A673 (cell line): ENCODE results near the gene DDAH1. TPM values are rescaled to one million over a fixed set of nuclear protein-coding genes. Genes with fewer than 3 reads are reported as not detected.

Experiments
- BruUV-seq: library from RNA; stranded (reverse); fragments of 400-500 nt; replicated peaks from 2 replicates; lab custom pipeline; 2021; lab: Mats Ljungman, UMichigan
- CTCF ChIA-PET: fragments of 300-600 bp; sonication (Branson Sonifier 250); formaldehyde crosslinking; loops from one replicate; lab custom pipeline; 2022; ENCODE audit warnings: antibody characterized with exemption; lab: Charles Lee
- POLR2A ChIA-PET: fragments of 300-600 bp; sonication (Branson Sonifier 250); formaldehyde crosslinking; loops from one replicate; lab custom pipeline; 2022; ENCODE audit warnings: antibody characterized with exemption; ENCODE audit not compliant: low non-redundant PET; lab: Charles Lee
- DNase-seq: peaks from one replicate; pipeline ENCODE4 v3.0.0-alpha.2; 2015; ENCODE audit warnings: low spot score
- H3K27ac ChIP-seq: fragments of 200-600 bp; sonication (generic); 2 replicates; pipeline ENCODE4 v1.5.1; 2016; ENCODE audit warnings: mixed run types, low read depth, mild to moderate bottlenecking, mixed read lengths, antibody characterized with exemption, low read length; ENCODE audit not compliant: poor library complexity, severe bottlenecking
- H3K27me3 ChIP-seq: fragments of 200-600 bp; sonication (generic); replicated peaks from 2 replicates; pipeline ENCODE4 v1.6.1; 2017; ENCODE audit warnings: mixed run types, low read depth, mild to moderate bottlenecking, mixed read lengths, antibody characterized with exemption, low read length; ENCODE audit not compliant: insufficient read depth, poor library complexity
- H3K36me3 ChIP-seq: fragments of 200-600 bp; sonication (generic); 2 replicates; pipeline ENCODE4 v1.6.1; 2016; ENCODE audit warnings: mixed run types, mild to moderate bottlenecking, mixed read lengths, antibody characterized with exemption, low read length; ENCODE audit not compliant: insufficient read depth, poor library complexity, severe bottlenecking
- H3K4me1 ChIP-seq: fragments of 200-600 bp; sonication (generic); 2 replicates; pipeline ENCODE4 v1.6.1; 2017; ENCODE audit warnings: mixed run types, mild to moderate bottlenecking, mixed read lengths, antibody characterized with exemption, low read length; ENCODE audit not compliant: insufficient read depth, poor library complexity, severe bottlenecking
- H3K4me3 ChIP-seq: fragments of 200-600 bp; sonication (generic); 2 replicates; pipeline ENCODE4 v1.5.1; 2016; ENCODE audit warnings: low read depth, mixed run types, mild to moderate bottlenecking, mixed read lengths, low read length; ENCODE audit not compliant: poor library complexity, severe bottlenecking
- H3K9me3 ChIP-seq: fragments of 200-600 bp; sonication (generic); 2 replicates; pipeline ENCODE4 v1.6.1; 2016; ENCODE audit warnings: mixed run types, low read depth, mild to moderate bottlenecking, mixed read lengths, antibody characterized with exemption, low read length; ENCODE audit not compliant: poor library complexity, severe bottlenecking
- EZH2 ChIP-seq: fragments of 200-600 bp; sonication (generic); IDR thresholded peaks from 2 replicates; pipeline ENCODE4 v1.6.1; 2017; ENCODE audit warnings: borderline replicate concordance, low read depth, mild to moderate bottlenecking, mixed read lengths, antibody characterized with exemption, low read length; ENCODE audit not compliant: poor library complexity, severe bottlenecking
- intact Hi-C: fragments of 100-400 bp; cut with micrococcal nuclease; formaldehyde crosslinking; loops from one replicate; pipeline ENCODE4 v1.10.0; 2022; ENCODE audit not compliant: unreplicated experiment
- total RNA-seq: library from RNA; stranded (reverse); gene quantifications from 2 replicates; pipeline ENCODE4 v1.2.3, GENCODE V29; 2021
- TF ChIP-seq, protein P1 (sequence below): fragments of 300-800, 200-600 bp; sonication (generic); conservative IDR thresholded peaks from 2 replicates; pipeline ENCODE4 v1.5.1; 2017; ENCODE audit warnings: low read depth, mild to moderate bottlenecking, antibody characterized with exemption, low read length, moderate library complexity, mixed read lengths

Gene DDAH1
- total RNA-seq, 1 experiment from 2014 or later = 32.5 TPM

DNA sequence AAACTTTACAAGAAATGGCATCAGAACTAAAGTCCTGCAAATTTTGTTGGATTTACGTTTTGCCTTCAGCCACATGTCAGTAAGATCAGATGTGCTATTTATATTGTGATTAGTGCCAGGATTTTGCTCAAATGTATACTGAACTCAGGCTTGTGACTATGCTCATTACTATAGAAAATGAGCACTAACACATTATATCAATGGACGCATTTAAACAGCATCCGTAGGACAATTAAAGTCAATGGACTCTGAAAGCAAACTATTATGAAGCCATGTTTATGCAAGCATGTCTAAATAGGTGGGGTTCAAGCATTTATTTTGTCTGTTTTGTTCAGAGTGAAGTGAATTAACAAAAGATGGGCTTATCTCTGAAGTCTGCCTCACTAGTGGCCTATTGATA, 20.6 kb upstream of the DDAH1 start:
- DNase-seq = no peak
- CTCF ChIA-PET = no interaction called here
- BruUV-seq = no TSS peak

DNA sequence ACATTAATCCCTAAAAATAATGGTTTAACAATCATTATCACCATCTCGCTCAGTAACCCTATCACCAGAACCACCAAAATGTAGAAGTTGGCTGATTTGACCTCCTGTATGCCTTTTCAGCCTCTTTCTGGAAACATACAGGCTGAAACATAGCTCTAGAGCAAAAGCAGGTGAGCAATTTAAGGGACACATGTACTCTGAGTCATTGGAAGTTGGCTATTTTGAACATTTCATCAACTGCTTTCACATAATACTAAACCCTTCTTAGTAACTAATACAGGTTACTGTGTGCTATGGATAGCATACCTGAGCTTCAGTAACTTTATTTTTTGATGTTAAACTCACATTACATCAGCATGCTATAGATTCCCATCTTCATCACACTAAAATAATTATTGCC, 19.8 kb upstream of the DDAH1 start:
- Histone ChIP-seq H3K9me3 (no peaks in the 10 kb centered on the region), H3K4me1 (no peaks in the 10 kb centered on the region), H3K27ac (no peak overlapping the region), H3K36me3 (no peaks in the 10 kb centered on the region), H3K27me3 (no peaks in the 10 kb centered on the region), H3K4me3 (no peak overlapping the region)
- TF ChIP-seq EZH2 = no peak
- TF ChIP-seq, protein P1, sequence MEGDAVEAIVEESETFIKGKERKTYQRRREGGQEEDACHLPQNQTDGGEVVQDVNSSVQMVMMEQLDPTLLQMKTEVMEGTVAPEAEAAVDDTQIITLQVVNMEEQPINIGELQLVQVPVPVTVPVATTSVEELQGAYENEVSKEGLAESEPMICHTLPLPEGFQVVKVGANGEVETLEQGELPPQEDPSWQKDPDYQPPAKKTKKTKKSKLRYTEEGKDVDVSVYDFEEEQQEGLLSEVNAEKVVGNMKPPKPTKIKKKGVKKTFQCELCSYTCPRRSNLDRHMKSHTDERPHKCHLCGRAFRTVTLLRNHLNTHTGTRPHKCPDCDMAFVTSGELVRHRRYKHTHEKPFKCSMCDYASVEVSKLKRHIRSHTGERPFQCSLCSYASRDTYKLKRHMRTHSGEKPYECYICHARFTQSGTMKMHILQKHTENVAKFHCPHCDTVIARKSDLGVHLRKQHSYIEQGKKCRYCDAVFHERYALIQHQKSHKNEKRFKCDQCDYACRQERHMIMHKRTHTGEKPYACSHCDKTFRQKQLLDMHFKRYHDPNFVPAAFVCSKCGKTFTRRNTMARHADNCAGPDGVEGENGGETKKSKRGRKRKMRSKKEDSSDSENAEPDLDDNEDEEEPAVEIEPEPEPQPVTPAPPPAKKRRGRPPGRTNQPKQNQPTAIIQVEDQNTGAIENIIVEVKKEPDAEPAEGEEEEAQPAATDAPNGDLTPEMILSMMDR = no peak
- BruUV-seq = no TSS peak
- intact Hi-C loops = no loop called here
- POLR2A ChIA-PET = no interaction called here
- CTCF ChIA-PET = interaction anchor here (0.6 kb wide), 1 partner anchor 207 kb away, joined by 3 read pairs; no protein-coding TSS in a partner anchor
- DNase-seq = no peak

More for the DNA sequence above, 20.6 kb upstream of the DDAH1 start:
- H3K27me3 ChIP-seq = no peaks in the 10 kb centered on the region
- H3K4me3 ChIP-seq = no peak overlapping the region
- POLR2A ChIA-PET = no interaction called here
- H3K4me1 ChIP-seq = no peaks in the 10 kb centered on the region
- no peak overlapping the region for H3K27ac ChIP-seq
- intact Hi-C loops = no loop called here
- TF ChIP-seq, protein P1 = no peak
- no peak for TF ChIP-seq EZH2
- no peaks in the 10 kb centered on the region for H3K9me3 ChIP-seq
- H3K36me3 ChIP-seq = no peaks in the 10 kb centered on the region

DNA sequence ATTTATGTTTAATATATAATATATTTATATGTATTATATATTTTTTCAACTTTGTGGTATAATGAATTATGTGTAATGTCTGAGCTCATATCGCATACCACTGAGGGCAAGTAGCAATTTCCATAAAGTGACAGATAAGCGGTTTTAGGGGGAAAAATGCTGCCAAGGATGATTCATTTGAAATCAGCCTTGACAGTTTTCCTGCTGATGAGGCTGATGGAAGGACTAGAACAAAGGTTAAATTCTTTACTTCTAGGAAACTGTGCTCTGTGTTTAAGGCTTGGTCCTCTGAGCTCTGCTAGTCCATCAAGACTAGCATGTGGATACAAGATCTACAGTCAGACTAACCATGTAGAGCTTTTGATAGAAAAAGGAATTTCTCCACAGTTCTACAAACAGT, 19.3 kb upstream of the DDAH1 start:
- H3K27me3 ChIP-seq = no peaks in the 10 kb centered on the region
- DNase-seq = no peak
- ChIA-PET POLR2A (no interaction called here), CTCF (interaction anchor here (0.6 kb wide), 1 partner anchor 208 kb away, joined by 3 read pairs; no protein-coding TSS in a partner anchor)
- no peaks in the 10 kb centered on the region for H3K4me1 ChIP-seq
- H3K27ac ChIP-seq = no peak overlapping the region
- H3K4me3 ChIP-seq = no peak overlapping the region
- intact Hi-C loops = no loop called here
- TF ChIP-seq, protein P1 = no peak
- no peak for TF ChIP-seq EZH2
- no peaks in the 10 kb centered on the region for H3K9me3 ChIP-seq
- no TSS peak for BruUV-seq
- H3K36me3 ChIP-seq = no peaks in the 10 kb centered on the region
